Stromal cell of bone marrow (primary cell): Measurements from ENCODE around the gene PRRT1B.
"Not testable (repeated sequence)": the region's sequence is repeated elsewhere in the genome, so short reads cannot be mapped to it uniquely, and the experiment has no call there.

ENCODE experiments used
- DNase-seq: peaks from one replicate; pipeline ENCODE4 v3.0.0-alpha.2; 2012; ENCODE audit warnings: low read depth

PRRT1B gene

GRCh38 chr9:131550465-131550864 lies 5.1 kb downstream of the PRRT1B start:
- not testable (repeated sequence) for DNase-seq

DNA sequence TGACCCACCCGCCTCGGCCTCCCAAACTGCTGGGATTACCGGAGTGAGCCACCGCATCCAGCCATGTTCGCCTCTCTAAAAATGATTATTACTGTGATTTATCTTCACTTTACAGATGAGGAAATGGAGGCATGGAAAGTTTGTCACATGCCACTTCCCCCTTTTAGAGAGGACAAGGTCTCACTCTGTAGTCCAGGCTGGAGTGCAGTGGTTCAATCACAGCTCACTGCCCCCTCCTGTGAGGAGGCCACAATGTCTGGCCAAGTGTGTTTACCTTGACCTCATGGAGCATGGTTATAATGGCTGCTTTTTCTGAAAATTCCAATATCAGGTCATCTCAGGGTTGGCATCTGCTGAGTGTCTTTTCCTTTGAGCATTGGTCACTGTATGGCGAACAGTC lies 6.7 kb downstream of the PRRT1B start:
- no peak for DNase-seq

- no peak for DNase-seq
Observed at GRCh38 chr9:131554087-131554842, 8.9 kb downstream of the PRRT1B start.

- DNase-seq = no peak
Observed at GRCh38 chr9:131554843-131555351, 9.6 kb downstream of the PRRT1B start.

- no peak for DNase-seq
Observed at GRCh38 chr9:131555841-131556673, 10.7 kb downstream of the PRRT1B start.

GRCh38 chr9:131557855-131558548 lies 12.7 kb downstream of the PRRT1B start:
- no peak for DNase-seq

- DNase-seq = no peak
Observed at GRCh38 chr9:131559421-131560000, 14.2 kb downstream of the PRRT1B start.

DNA sequence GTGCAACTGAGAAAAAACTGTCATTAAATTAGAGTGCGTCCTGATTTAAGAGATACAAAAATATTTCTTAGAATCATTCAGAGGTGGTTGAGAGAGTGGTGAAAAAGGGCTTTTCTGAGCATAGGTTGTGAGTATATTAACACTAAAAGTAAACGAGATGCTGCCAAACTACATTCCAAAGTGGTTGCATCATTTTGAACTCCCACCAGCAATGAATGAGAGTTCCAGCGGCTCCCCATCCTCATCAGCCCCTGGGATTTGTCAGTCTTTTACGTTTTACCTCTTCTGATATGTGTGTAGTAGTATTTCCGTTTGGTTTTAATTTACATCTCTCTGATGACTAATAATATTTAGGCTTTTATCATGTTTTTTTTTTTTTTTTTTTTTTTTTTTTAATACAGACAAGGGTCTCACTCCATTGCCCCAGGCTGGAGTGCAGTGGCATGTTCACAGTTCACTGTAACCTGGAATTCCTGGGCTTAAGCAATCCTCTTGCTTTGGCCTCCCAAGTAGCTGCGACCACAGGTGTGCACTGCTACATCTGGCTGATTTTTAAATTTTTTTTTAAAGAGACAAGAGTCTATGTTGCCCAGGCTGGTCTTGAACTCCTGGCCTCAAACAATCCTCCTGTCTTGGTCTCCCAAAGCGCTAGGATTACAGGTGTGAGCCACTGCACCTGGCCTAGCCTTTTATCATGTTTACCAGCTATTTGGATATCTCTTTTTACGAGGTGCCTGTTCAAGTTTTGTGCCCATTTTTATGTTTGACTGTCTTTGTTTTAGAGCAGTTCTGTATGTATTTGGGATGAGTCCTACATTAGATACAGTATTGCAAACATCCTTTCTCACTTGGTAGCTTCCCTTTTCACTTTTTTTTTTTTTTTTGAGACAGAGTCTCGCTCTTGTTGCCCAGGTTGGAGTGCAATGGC lies 17.0 kb downstream of the PRRT1B start:
- no peak for DNase-seq

DNA sequence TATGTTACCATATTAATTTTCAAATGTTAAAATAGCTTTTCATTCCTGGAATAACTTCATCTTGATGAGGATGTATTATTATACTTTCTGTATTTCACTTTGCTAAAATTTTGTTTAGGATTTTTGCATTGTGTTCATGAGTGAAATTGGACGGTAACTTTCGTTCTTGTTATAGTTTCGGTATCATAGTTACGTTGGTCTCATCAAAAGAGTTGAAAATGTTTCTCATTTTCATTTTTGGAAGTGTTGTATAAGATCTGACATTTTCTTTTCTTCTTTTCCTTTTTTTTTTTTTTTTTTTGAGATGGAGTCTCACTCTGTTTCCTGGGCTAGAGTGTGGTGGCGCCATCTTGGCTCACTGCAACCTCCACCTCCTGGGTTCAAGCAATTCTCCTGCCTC lies 20.0 kb downstream of the PRRT1B start:
- no peak for DNase-seq

DNA sequence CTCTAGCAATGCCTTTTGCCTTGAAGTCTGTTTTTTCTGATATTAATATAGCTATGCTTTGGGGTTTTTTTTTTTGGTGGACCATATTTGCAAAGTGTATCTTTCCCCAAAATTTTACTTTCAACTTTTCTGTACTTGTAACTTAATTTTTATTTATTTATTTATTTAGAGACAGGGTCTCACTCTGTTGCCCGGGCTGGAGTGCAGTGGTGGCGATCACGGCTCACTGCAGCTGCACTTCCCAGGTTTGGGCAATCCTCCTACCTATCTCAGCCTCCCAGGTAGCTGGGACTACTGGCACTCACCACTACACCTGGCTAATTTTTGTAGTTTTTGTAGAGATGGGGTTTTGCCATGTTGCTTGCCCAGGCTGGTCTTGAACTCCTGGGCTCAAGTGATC lies 20.8 kb downstream of the PRRT1B start:
- no peak for DNase-seq

DNA sequence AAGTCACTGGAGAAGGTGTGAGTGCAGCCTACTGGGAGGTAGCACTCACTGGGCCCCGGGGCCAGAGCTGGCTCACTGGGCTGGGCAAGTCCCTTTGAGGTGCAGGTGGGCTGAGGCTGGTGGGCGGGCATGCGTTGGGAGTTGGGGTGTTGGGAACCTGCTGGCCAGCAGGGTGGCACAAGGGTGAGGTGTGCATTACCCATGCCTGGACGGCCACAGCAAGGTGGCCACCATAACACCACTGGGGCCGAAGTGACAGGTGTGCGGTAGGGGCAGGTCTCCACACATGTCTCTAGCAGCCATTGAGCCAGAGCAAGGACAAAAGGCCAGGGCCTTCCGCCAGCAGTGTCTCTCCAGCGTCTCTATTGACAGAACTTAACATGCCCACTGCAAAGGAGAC lies 22.6 kb downstream of the PRRT1B start:
- no peak for DNase-seq

DNA sequence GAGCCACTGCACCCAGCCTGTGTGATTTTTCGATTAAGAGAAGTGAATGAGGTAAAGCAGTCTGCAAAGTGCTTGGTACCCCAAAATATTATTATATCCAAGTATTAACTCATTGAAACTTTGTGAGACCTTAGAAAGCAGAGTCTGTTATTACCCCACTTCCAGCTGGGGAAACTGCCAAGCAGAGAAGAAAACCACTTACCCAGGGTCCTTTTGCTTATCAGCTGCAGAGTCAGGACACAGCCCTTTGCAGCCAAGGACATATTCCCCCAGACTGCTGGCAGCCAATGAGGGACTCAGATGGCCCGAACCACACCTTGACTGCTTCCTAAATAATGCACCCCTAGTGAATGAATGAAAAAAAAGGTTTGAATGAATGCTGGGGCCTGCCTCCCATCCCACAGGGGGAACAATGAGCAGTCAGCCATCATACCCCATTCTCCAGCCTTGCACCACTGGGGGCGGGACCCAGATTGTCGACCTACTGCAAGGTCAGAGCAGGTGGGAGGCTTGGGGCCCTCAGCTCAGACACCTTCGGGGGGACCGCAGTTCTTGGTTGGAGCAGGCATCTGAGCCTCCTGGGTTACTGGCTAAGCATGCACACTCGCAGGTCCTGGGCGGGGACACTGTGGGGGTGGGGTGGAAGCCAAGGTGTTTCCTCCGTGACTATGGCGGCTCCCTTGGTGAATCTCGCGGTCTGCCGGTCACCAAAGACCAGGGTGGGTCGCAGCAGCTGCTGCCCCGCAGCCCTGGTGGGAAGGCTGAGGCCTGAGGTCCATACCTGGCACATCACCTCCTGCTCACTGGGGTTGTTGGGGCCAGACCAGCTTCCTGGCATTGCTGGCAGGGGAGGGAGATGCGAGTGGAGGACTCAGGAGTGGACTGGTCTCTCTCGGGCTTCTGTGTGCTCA lies 29.7 kb downstream of the PRRT1B start:
- no peak for DNase-seq

DNA sequence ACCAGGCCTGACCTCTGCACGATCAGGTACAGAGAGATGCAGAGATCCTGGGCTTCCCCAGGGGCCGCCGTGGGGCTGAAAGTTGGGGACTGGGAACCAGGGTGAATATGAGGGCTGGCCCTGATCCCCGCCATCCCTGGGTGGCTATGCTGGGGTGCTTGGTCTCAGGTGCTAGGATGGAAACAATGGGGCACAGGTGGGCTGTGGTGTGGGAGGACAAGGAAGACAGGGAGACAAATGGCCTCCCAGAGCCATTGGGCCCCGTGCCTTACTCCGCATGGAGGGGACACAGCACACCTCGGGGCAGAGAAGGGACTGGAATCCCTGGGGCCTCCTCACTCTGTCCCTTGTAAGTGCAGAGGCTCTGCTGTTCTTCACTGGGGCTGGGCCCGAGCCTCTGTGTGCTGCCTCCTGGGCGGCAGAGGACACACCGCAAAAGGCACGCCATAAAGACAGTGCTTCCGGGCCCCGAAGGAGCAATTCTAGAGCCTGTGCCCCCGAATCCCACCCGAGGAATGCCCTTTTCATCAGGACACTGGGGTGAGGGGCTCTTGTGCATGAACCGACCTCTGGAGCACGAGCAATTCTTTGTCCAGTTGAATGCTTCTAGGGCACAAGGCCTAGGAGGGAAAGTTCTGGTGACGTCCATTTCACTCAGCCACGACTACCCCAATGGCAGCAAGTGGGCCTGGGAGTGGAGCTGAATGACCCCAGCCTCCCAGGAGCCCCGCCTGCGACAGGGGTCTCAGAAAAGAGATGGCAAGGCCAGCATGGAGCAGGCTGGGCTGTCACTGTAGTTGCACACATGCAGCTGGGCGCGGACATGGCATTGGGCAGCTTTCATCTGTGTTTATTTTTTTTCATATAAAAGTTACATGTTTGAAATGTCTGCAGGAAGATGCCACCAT lies 30.9 kb downstream of the PRRT1B start:
- DNase-seq = no peak

DNA sequence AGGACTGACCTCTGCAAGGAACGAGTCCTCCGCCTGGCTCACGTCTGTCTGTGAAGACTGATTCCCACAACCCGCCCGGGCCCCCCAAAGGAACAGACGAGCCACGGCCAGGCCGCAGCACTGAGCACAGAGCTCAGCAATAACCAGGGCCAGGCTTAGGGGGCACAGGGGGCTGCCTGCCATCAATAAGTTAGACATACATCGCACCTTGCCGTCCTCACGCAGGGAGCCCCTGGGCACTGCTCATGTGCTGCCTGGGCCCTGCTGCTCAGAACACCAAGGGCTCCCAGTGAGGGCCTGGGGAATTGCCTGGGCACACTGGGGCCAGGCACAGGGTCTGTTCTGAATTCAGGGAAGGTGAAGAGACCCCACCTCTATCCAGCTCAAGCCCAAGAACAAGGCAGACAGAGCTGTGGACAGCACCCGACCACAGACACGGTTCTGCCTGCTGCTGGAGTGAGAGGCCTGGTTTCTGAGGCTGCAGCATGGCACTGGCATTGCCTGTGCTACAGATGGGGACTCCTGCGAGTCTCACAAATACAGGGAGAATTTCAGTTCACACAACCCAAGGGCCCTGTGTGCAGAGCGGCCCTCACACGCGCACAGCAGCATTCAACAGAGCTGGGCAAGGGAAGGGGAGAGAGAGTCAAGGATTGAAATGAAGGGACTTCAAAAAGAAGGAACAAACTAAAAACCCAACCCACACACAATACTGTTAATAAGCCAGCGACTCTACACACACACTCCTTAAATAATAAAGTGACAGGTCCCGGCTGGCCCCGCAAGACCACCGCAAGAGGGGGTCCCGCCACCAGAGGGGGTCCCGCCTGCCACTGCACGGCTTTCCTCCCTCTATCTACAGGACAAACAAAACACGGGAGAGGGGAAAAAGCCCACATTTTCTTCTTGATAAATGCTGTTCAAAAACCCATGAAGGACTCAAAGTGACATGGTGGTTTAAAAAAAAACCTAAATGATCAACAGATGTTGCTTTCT lies 32.0 kb downstream of the PRRT1B start:
- no peak for DNase-seq

DNA sequence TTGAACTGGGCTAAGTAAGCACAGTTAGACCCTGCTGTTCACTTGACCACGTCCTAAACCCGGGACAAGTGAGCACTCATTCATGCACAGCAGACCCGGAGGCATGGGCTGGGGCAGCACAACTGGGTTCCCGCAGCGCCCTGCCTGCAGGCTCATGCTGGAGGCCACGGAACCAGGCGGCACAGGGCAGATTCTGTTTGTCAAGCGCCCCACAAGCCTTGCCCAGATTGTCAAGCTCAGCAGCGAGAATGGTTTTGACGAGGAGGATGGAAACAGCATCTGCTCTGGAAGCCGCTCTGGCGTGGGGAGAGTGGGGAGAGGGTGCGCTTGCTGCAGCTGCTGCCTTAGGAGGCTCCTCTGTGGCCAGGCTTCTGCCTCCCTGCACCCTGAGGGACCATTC lies 32.7 kb downstream of the PRRT1B start:
- no peak for DNase-seq

DNA sequence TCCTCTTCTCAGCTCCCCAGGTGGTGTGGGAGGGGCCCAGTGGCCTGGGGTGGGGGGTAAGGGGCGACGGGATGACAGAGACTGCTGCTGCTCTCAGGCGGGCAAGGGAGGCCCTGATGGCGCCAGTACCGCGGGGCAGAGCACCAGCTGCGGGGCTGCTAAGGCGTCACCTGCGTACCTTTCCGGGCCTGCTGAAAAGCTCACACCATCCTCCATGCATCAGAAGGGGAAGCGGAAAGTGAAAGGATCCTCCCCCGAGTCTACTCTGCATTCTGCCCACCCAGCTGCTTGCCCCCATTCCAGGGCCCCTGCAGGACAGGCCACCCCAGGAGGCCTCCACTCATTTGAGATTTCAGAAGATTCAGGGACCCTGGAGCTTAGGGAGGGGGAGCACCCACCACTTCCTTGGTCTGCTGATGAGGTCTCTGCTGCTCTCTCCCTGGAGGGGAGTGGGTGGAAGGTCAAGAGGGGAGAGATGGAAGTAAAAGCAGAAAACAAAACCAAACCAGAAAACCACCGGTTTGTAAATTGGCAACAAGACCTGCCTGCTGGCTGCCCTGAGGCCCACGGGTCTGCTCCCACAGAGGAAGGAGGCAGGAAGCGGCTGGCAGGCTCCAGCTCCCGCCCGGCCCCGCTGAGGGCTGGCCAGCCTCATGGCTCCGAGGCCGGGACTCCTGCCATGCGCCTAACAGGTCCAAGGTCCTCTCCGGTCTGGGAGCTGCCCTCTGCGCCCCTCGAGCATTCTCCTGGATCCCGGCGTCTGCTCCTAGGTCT lies 33.6 kb downstream of the PRRT1B start:
- DNase-seq = no peak

DNA sequence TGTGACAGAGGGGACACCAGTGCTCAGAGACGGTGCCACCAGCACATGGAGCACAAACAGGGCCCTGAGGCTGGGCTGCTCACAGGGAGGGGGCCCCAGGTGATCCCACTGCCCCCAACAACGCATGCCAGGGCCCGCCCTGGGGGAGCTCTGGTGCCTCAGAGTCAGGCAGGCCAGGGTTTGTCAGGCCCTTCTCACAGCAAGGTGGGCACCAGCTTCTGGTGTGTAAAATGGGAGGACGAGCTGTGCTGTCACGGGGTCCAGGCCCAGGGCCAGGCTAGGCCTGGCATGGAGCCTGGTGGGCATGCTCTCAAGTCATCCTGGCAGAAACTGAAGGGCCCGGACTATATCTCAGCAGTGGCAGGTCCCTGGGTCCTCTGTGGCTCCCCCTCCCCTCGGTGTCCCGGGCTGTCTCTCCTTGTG lies 34.5 kb downstream of the PRRT1B start:
- DNase-seq = no peak
